WERI-Rb-1 (cell line): ENCODE data around the gene NALCN.

Experiments
- DNase-seq: peaks from one replicate; pipeline ENCODE4 v3.0.0-alpha.2; 2020
- H3K27ac ChIP-seq: fragments of 250-450 bp; sonication (Bioruptor Pico); 2 replicates; pipeline ENCODE4 v1.5.1; 2020; ENCODE audit warnings: mild to moderate bottlenecking, moderate library complexity
- H3K27me3 ChIP-seq: fragments of 250-450 bp; sonication (Bioruptor Pico); 2 replicates; pipeline ENCODE4 v1.5.1; 2021; ENCODE audit warnings: mild to moderate bottlenecking, low read depth, moderate library complexity; ENCODE audit not compliant: insufficient read depth, severe bottlenecking
- H3K36me3 ChIP-seq: fragments of 250-450 bp; sonication (Bioruptor Pico); 2 replicates; pipeline ENCODE4 v1.5.1; 2020; ENCODE audit warnings: mild to moderate bottlenecking, moderate library complexity
- H3K4me3 ChIP-seq: 2 replicates; pipeline ENCODE4 v1.5.1; 2011; ENCODE audit warnings: low read depth, mild to moderate bottlenecking, control low read depth, low read length
- H3K9me3 ChIP-seq: fragments of 250-450 bp; sonication (Bioruptor Pico); 2 replicates; pipeline ENCODE4 v1.5.1; 2021; ENCODE audit warnings: mild to moderate bottlenecking, moderate library complexity; ENCODE audit not compliant: severe bottlenecking
- CTCF ChIP-seq: IDR thresholded peaks from 2 replicates; pipeline ENCODE4 v1.5.1; 2011; ENCODE audit warnings: low read depth, mild to moderate bottlenecking, control low read depth, inconsistent platforms, low read length

Gene NALCN

GRCh38 chr13:101019126-101019525 lies 397.2 kb downstream of the NALCN start:
- H3K27me3 ChIP-seq, result peaks cover 28% of the 10 kb centered on the region
- no peak for DNase-seq
- H3K27ac ChIP-seq, result no peak overlapping the region
- no peak for TF ChIP-seq CTCF
- H3K9me3 ChIP-seq, result no peaks in the 10 kb centered on the region
- no peaks in the 10 kb centered on the region for H3K36me3 ChIP-seq
- no peak overlapping the region for H3K4me3 ChIP-seq

GRCh38 chr13:101018720-101019119 lies 397.6 kb downstream of the NALCN start:
- Histone ChIP-seq H3K36me3 (no peaks in the 10 kb centered on the region), H3K4me3 (no peak overlapping the region), H3K27me3 (peaks cover 30% of the 10 kb centered on the region), H3K9me3 (no peaks in the 10 kb centered on the region), H3K27ac (no peak overlapping the region)
- TF ChIP-seq CTCF, result no peak
- DNase-seq, result no peak

- Histone ChIP-seq H3K4me3 (no peak overlapping the region), H3K27ac (no peak overlapping the region), H3K9me3 (no peaks in the 10 kb centered on the region), H3K27me3 (peaks cover 31% of the 10 kb centered on the region), H3K36me3 (no peaks in the 10 kb centered on the region)
- no peak for TF ChIP-seq CTCF
- no peak for DNase-seq
Observed at GRCh38 chr13:101017123-101017872, 399.0 kb downstream of the NALCN start.

GRCh38 chr13:101016475-101016874 lies 399.8 kb downstream of the NALCN start:
- no peak overlapping the region for H3K27ac ChIP-seq

GRCh38 chr13:101013245-101013644 lies 403.1 kb downstream of the NALCN start:
- Histone ChIP-seq H3K27ac (no peak overlapping the region), H3K36me3 (no peaks in the 10 kb centered on the region), H3K9me3 (no peaks in the 10 kb centered on the region), H3K27me3 (peaks cover 23% of the 10 kb centered on the region), H3K4me3 (no peak overlapping the region)
- no peak for DNase-seq
- TF ChIP-seq CTCF, result no peak

More at GRCh38 chr13:101016475-101016874, 399.8 kb downstream of the NALCN start:
- H3K36me3 ChIP-seq, result no peaks in the 10 kb centered on the region
- H3K4me3 ChIP-seq, result no peak overlapping the region
- H3K27me3 ChIP-seq, result peaks cover 36% of the 10 kb centered on the region
- DNase-seq, result no peak
- H3K9me3 ChIP-seq, result no peaks in the 10 kb centered on the region
- TF ChIP-seq CTCF, result no peak

- no peak overlapping the region for H3K4me3 ChIP-seq
- H3K27me3 ChIP-seq, result peaks cover 16% of the 10 kb centered on the region
- no peak for TF ChIP-seq CTCF
- DNase-seq, result no peak
- no peaks in the 10 kb centered on the region for H3K36me3 ChIP-seq
- H3K27ac ChIP-seq, result no peak overlapping the region
- H3K9me3 ChIP-seq, result no peaks in the 10 kb centered on the region
Observed at GRCh38 chr13:101010100-101010499, 406.2 kb downstream of the NALCN start.
